ENCODE measurements around the gene RCCD1.

Gene RCCD1

GRCh38 chr15:90945091-90945490 lies 9.6 kb upstream of the RCCD1 start:
- DNase-seq: no peak

- no peak for DNase-seq
These were observed 8.1 kb upstream of the RCCD1 start for GRCh38 chr15:90946538-90946937.

GRCh38 chr15:90946941-90947576 lies 7.6 kb upstream of the RCCD1 start:
- DNase-seq: no peak

- DNase-seq: no peak
These were observed 6.9 kb upstream of the RCCD1 start for GRCh38 chr15:90947577-90948357.

- DNase-seq: no peak
These were observed 6.2 kb upstream of the RCCD1 start for GRCh38 chr15:90948506-90948905.

- DNase-seq: no peak
These were observed 4.6 kb upstream of the RCCD1 start for GRCh38 chr15:90949979-90950675.

GRCh38 chr15:90950676-90951075 lies 4.0 kb upstream of the RCCD1 start:
- DNase-seq: no peak

DNA sequence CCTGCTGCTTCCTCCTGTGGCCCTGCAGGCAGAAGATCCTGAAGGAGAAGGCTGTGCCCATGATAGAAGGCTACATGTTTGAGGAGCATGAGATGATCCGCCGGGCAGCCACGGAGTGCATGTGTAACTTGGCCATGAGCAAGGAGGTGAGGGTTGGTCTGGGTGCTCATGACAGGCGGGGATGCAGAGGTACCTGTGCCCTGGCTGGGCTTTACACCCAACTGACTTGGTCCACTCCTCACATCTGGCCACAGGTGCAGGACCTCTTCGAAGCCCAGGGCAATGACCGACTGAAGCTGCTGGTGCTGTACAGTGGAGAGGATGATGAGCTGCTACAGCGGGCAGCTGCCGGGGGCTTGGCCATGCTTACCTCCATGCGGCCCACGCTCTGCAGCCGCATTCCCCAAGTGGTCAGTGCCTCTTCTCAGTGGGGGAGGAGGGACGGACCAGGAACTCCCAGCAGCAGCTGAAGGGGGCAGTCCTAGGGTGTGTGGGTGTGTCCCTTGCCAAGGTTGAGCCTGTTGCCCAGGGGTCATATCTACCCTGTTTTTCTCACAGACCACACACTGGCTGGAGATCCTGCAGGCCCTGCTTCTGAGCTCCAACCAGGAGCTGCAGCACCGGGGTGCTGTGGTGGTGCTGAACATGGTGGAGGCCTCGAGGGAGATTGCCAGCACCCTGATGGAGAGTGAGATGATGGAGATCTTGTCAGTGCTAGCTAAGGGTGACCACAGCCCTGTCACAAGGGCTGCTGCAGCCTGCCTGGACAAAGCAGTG lies 1.6 kb upstream of the RCCD1 start:
- DNase-seq: no peak

DNA sequence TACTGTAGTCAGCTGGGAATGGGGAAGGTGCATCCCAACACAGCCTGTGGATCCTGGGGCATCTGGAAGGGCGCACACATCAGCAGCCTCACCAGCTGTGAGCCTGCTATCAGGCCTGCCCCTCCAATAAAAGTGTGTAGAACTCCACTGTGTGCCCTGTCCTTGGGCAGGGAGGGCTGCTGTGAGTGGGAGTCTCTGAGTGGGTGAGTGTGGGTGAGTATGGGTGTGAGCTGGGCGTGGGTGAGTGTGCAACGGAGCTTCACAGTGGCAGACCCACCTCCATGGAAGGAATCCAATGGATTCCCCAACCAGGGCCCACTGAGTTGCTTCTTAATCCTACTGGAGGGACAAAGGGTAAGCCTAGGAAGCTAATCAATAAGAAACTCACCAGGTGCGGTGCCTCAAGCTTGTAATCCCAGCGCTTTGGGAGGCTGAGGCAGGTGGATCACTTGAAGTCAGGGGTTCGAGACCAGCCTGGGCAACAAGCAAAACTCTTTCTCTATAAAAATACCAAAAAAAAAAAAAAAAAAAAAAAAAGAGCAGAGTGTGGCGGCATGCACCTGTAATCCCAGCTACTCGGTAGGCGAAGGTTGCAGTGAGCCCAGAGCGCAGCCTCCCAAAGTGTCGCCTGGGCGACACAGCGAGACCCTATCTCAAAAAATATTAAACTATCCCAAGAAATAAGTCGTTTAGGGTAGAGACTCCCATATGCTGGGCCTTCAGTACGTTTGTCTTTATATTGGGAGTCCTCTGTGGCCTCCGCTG lies 555 bp upstream of the RCCD1 start:
- no peak for DNase-seq

DNA sequence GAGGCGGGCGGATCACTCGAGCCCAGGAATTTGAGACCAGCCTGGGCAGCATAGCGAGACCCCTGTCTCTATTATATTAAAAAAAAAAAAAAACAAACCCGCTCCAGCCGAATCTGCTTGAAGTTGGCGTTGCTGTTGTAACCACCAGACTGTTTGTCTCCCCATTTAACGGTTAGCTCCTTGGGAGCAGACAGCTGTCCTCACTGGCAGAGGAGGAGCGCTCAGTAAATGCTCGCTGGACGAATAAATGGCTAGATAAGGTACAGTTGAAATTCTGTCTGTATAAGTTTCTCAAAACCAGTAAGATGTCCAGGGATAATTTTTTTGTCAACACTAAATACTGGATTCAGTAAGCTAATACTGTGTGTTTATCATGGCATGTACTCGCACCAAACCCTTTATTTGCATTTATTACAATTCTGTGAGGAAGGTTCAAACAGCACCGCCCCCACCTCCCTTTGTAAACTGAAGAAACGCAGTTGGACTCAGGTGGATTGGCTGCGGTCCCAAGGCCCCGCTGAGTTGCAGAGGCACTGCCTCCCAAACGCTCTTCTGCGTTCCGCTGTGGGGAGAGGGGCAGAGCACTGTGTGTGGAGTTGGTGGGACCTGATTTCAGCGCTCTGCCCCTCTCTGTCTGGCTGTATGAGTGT lies 1.1 kb downstream of the RCCD1 start:
- DNase-seq: no peak

- DNase-seq: peak; percentile 65
These were observed 1.8 kb downstream of the RCCD1 start for GRCh38 chr15:90956274-90957030.

GRCh38 chr15:90957031-90957790 lies 2.5 kb downstream of the RCCD1 start:
- no peak for DNase-seq

DNA sequence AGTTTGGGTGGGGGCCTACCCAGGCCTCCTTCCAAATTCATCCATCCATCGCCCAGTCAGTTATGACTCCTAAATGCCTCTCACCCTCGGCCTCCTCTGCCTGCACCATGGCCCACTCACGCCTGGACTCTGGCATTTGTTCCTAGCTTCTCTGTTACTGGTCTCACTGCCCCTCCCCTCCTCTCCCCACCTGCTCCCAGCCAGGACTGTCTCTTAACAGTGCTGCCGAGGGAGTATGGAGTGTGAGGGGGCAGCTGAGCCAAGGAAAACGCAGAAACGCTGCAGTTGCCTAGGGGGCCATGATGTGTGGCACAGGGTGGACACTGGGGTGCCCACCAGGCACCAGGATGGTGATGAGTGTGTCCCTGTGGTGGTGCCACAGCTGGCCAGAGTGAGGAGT lies 3.1 kb downstream of the RCCD1 start:
- no peak for DNase-seq

- no peak for DNase-seq
These were observed 4.4 kb downstream of the RCCD1 start for GRCh38 chr15:90959028-90959595.

- DNase-seq: no peak
These were observed 5.2 kb downstream of the RCCD1 start for GRCh38 chr15:90959894-90960293.

DNA sequence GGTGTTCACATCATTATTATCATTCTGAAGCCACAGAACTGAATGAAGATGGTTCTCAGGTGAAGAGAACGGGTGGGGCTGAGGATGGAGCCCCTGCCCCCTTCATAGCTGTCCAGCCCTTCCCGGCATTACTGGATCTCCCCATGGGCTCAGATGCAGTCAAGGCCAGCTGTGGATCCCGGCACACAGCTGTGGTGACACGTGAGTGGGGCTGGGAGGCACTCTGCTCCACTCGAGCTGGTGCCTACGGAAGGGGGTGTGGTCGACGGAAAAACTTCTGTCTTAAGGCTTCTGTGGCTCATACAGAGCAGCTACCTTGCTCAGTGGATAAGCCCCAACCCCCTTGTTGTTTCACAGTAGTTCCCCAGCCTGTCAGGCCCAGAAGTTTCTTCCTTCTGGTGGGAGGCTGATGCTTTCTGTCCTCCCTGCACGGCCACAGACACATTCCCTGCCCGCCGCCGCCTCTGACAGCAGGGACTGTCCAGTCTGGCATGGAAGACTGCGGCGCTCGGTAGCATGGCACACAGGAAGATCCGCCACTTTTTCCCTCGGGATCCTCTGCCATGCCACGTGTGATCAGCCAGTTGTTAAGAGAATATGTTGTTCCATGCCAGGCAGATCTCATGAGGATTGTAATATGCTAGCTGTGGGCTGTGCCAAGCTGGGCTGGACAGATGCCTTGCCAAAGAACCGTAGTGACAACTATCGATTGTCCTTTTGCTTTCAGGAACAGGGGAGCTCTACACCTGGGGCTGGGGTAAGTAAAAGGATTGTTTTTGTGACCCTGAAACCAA lies 5.8 kb downstream of the RCCD1 start:
- DNase-seq: no peak

GRCh38 chr15:90962021-90962420 lies 7.3 kb downstream of the RCCD1 start:
- DNase-seq: no peak

DNA sequence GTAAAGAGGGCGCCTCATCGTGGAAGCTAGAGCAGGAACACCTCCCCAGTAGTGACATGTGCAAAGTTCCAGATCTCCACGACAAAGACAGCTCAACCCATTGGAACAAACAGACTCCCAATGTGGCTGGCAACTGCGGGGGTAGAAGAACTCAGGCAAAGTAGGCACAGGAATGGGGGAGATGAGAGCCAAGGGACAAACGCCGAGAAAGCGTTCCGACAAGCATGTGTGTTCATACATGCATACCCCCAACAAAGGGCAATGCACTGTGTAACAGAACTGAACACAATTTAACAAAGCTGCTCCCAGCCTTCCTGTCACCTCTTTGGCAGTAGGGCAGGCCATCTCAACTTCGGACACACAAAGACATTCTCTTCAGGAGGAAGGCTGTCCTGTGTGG lies 11.6 kb downstream of the RCCD1 start:
- DNase-seq: no peak

- no peak for DNase-seq
These were observed 12.5 kb downstream of the RCCD1 start for GRCh38 chr15:90967206-90967605.

Measured in activated naive CD4-positive, alpha-beta T cell treated with Interleukin-2 at 50 U/mL for 16 hours (primary cell).